HL-60 (cell line): Measurements from ENCODE around the gene KRTAP22-1.

Experiments used
- DNase-seq, 2 experiments: peaks; one replicate each; pipeline ENCODE4 v3.0.0-alpha.2; 2010 to 2020; ENCODE audit warnings: low read depth in 1 of 2, low spot score in 1 of 2
- H3K27ac ChIP-seq: fragments of 250-450 bp; sonication (Bioruptor Pico); replicated peaks from 2 replicates; pipeline ENCODE4 v1.5.1; 2020; ENCODE audit warnings: mild to moderate bottlenecking, moderate library complexity
- H3K27me3 ChIP-seq: fragments of 250-450 bp; sonication (Bioruptor Pico); 2 replicates; pipeline ENCODE4 v1.5.1; 2021; ENCODE audit warnings: mild to moderate bottlenecking, moderate library complexity; ENCODE audit not compliant: insufficient read depth, poor library complexity, severe bottlenecking
- H3K4me3 ChIP-seq: replicated peaks from 2 replicates; pipeline ENCODE4 v1.5.1; 2011; ENCODE audit warnings: mild to moderate bottlenecking, control low read depth, low read length; ENCODE audit not compliant: insufficient read depth
- GABPA ChIP-seq: IDR thresholded peaks from 2 replicates; pipeline ENCODE4 v1.6.1; 2012; ENCODE audit warnings: low read depth
- POLR2AphosphoS5 ChIP-seq: IDR thresholded peaks from 2 replicates; pipeline ENCODE4 v1.6.1; 2012; ENCODE audit warnings: low read depth
- SPI1 ChIP-seq: IDR thresholded peaks from 2 replicates; pipeline ENCODE4 v1.6.1; 2012; ENCODE audit warnings: low read depth, mild to moderate bottlenecking, borderline replicate concordance
- TF ChIP-seq, protein P1 (sequence below): IDR thresholded peaks from 2 replicates; pipeline ENCODE4 v1.6.1; 2012; ENCODE audit warnings: low read depth; ENCODE audit not compliant: insufficient replicate concordance
- TF ChIP-seq, protein P2 (sequence below): IDR thresholded peaks from one replicate; pipeline ENCODE4 v1.5.1; 2011; ENCODE audit warnings: low read length, control low read depth, inconsistent platforms; ENCODE audit not compliant: insufficient read depth

Gene KRTAP22-1

DNA sequence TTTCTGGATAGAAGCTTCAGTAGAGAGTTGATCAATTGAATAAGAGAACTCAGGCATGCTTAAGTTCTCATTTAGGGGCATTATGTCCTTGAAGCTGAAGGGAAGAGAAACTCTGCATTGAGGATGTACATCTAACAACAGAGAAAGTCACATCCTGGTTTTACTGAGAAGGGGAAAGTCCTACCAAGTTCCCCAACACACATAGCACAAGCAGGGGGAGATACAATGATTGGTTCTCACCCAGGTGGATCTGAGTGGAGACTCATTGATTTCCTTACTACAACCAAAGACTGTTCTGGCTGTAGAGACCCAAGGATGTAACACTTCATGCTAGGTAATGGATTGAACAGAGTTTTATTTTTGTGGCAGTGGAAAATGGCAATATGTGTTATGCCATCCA lies 14.3 kb downstream of the KRTAP22-1 start:
- Histone ChIP-seq H3K4me3 (no peak overlapping the region), H3K27ac (no peak overlapping the region), H3K27me3 (no peaks in the 10 kb centered on the region)
- DNase-seq, result no peak
- TF ChIP-seq POLR2AphosphoS5, result no peak
- TF ChIP-seq, protein P1, sequence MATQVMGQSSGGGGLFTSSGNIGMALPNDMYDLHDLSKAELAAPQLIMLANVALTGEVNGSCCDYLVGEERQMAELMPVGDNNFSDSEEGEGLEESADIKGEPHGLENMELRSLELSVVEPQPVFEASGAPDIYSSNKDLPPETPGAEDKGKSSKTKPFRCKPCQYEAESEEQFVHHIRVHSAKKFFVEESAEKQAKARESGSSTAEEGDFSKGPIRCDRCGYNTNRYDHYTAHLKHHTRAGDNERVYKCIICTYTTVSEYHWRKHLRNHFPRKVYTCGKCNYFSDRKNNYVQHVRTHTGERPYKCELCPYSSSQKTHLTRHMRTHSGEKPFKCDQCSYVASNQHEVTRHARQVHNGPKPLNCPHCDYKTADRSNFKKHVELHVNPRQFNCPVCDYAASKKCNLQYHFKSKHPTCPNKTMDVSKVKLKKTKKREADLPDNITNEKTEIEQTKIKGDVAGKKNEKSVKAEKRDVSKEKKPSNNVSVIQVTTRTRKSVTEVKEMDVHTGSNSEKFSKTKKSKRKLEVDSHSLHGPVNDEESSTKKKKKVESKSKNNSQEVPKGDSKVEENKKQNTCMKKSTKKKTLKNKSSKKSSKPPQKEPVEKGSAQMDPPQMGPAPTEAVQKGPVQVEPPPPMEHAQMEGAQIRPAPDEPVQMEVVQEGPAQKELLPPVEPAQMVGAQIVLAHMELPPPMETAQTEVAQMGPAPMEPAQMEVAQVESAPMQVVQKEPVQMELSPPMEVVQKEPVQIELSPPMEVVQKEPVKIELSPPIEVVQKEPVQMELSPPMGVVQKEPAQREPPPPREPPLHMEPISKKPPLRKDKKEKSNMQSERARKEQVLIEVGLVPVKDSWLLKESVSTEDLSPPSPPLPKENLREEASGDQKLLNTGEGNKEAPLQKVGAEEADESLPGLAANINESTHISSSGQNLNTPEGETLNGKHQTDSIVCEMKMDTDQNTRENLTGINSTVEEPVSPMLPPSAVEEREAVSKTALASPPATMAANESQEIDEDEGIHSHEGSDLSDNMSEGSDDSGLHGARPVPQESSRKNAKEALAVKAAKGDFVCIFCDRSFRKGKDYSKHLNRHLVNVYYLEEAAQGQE, result no peak
- TF ChIP-seq, protein P2, sequence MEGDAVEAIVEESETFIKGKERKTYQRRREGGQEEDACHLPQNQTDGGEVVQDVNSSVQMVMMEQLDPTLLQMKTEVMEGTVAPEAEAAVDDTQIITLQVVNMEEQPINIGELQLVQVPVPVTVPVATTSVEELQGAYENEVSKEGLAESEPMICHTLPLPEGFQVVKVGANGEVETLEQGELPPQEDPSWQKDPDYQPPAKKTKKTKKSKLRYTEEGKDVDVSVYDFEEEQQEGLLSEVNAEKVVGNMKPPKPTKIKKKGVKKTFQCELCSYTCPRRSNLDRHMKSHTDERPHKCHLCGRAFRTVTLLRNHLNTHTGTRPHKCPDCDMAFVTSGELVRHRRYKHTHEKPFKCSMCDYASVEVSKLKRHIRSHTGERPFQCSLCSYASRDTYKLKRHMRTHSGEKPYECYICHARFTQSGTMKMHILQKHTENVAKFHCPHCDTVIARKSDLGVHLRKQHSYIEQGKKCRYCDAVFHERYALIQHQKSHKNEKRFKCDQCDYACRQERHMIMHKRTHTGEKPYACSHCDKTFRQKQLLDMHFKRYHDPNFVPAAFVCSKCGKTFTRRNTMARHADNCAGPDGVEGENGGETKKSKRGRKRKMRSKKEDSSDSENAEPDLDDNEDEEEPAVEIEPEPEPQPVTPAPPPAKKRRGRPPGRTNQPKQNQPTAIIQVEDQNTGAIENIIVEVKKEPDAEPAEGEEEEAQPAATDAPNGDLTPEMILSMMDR, result no peak
- TF ChIP-seq SPI1, result no peak
- TF ChIP-seq GABPA, result no peak

DNA sequence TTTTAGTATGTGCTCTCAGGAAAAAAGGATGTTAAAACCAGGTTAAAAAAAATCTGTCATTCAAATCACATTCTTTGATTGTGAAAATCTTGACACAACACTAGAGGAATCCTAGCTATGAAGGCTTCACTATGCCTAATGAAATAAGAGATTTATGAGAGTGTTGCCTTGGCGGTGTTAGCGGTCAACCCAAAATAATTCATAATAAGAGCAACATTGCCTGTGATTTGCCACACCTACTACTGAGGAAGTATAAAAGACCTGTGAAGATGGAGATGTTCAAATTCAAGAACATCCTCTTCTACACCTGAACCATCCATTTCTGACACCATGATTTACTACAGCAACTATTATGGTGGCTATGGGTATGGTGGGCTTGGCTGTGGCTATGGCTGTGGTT lies 15.2 kb downstream of the KRTAP22-1 start, which contains the start of gene KRTAP20-1:
Gene KRTAP20-1, plus strand, starts transcription at position 301 of the 400 bp plus-strand sequence. Its CDS starts 30 bp downstream, at position 331.
- no peak for DNase-seq

DNA sequence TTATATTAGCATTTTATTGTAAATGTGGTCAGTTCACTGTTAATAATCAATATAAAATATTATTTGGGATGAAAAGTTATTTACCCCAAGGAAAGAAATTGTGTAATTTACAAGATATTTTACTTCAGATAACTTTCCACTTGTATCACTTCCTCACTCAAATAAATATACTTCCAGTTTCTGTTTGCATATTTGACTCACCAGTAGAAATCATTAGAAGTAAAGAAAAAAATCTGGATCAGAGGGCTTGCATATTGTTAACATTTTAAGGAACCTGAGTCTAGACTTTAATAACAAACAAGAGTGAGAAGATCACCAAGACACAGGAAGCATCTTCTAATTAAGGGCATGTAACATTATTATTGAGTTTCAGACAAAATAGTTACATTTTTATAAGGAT lies 19.2 kb downstream of the KRTAP22-1 start:
- no peak overlapping the region for H3K27ac ChIP-seq
- no peak for DNase-seq
- H3K27me3 ChIP-seq, result no peaks in the 10 kb centered on the region
- no peak overlapping the region for H3K4me3 ChIP-seq
- TF ChIP-seq, protein P2, result no peak
- no peak for TF ChIP-seq POLR2AphosphoS5
- no peak for TF ChIP-seq SPI1
- no peak for TF ChIP-seq GABPA
- TF ChIP-seq, protein P1, result no peak

More for the DNA sequence above, 15.2 kb downstream of the KRTAP22-1 start, which contains the start of gene KRTAP20-1:
- Histone ChIP-seq H3K27me3 (no peaks in the 10 kb centered on the region), H3K27ac (no peak within 1 kb of the TSS), H3K4me3 (no peak within 1 kb of the TSS)
- TF ChIP-seq, protein P1, result no peak
- TF ChIP-seq, protein P2, result no peak
- TF ChIP-seq GABPA (no peak), POLR2AphosphoS5 (no peak), SPI1 (no peak)
